Caki2 (cell line): ENCODE results near the gene PRMT3. TPM values are rescaled to one million over a fixed set of nuclear protein-coding genes. Genes with fewer than 3 reads are reported as not detected.
"Not testable (repeated sequence)": the region's sequence is repeated elsewhere in the genome, so short reads cannot be mapped to it uniquely, and the experiment has no call there.

Source experiments
- DNase-seq: peaks from one replicate; pipeline ENCODE4 v3.0.0-alpha.2; 2015; ENCODE audit warnings: low read depth
- in situ Hi-C: cut with HindIII; loops from 2 replicates; pipeline ENCODE4 v1.10.0; 2016; ENCODE audit warnings: low sequenced_read_pairs, low pct_unique_long_range_greater_than_20kb, mixed read lengths
- total RNA-seq: library from RNA; depleted of rRNA; stranded (reverse); fragments of >200 nt; shearing (Covaris generic); gene quantifications from 2 replicates; pipeline ENCODE4 v1.2.3, GENCODE V29; 2014; ENCODE audit warnings: low replicate concordance; rRNA removed

Gene PRMT3
- total RNA-seq, 1 experiment from 2014 or later, result 14.7 TPM

DNA sequence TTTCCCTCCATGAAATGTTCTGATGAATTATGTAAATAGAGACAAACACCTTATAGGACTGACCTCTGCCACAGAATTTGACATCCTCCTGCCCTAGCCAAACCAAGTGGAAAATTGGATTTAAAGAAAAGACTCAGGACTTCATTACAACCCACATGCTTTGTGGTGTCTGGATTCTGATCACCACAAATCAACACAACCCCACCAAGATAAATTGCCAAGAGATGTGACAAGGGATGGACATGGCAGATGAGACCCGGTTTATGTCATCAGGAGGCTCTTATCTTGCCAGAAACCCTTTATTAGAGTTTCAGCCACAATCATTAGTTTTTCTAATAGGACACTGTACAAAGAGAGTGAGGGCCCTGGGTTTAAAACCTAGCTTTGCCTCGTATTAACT lies 154.0 kb downstream of the PRMT3 start:
- no peak for DNase-seq
- in situ Hi-C loops, result no loop called here

DNA sequence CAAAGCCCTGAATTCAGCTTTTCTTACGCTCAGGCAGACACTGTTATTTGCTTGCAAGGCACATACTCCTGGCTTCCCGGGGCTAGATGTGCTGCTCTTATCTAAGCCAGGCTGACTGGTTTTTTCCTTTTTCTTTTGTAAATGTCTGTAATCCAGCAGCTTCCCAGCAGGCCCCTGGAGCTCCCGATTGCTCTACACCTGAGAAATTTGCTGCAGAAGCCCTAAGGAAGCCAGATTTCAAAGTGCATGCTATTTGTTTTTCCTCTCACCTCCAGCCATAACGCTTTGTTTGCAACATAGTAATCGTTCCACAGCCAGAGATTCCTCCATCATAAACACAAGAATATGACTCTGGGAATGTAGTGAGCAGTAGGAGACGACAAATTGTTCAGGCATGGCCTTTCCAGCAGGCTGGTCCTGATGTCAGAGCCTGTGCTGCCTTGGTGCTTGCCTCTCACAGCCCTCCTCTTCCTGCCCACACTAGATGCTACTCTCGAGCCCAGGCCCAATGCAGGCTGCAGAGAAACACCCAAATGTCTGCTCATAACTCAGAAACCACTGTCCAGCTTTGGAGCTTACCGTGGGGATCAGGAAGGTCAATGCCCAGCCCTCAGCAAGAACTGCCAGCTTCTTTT lies 157.2 kb downstream of the PRMT3 start:
- no peak for DNase-seq
- in situ Hi-C loops, result no loop called here

DNA sequence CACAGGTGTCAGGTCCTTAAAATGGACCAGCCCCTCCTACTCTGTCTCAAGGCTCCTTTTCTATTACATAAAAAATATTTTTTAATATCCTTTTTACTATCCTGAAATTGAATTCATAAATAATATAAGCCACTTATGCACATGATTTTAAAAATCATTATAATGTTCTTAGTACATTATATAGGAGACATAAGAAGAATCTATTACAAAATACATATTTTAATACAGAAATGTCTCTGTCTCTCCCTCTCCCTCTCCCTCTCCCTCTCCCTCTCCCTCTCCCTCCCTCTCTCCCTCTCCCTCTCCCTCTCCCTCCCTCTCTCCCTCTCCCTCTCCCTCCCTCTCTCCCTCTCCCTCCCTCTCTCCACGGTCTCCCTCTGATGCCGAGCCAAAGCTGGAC lies 159.9 kb downstream of the PRMT3 start:
- no peak for DNase-seq
- in situ Hi-C loops, result no loop called here

DNA sequence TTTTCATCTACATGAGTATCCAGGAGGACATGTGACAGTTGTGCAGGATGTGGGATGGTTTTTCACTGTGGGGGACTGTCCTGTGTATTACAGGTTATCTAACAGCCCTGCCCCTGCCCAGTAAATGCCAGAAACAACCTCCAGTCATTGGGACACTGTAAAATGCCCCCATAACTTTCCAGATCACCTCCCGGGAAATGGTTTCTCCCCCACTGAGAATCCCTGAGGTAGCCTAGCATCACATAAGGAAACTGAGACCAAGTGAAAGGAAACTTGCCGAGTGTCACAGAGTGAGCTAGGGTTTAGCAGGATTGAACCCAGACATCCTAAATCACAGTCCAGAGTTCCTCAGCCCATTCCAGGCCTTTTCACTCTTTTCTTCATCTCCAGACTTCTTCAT lies 163.6 kb downstream of the PRMT3 start:
- in situ Hi-C loops, result no loop called here

DNA sequence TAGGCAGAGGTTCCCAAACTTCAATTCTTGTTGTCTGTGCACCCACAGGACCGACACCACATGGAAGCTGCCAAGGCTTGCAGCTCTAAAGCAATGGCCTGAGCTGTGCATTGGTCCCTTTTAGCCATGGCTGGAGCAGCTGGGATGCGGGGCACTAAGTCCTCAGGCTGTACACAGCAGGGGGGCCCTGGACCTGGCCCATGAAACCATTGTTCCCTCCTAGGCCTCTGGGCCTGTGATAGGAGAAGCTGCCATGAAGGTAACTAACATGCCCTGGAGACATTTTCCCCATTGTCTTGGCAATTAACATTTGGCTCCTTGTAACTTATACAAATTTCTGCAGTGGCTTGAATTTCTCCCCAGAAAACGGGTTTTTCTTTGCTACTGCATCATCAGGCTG lies 168.3 kb downstream of the PRMT3 start:
- in situ Hi-C loops, result no loop called here
- no peak for DNase-seq

More for the DNA sequence above, 163.6 kb downstream of the PRMT3 start:
- no peak for DNase-seq

DNA sequence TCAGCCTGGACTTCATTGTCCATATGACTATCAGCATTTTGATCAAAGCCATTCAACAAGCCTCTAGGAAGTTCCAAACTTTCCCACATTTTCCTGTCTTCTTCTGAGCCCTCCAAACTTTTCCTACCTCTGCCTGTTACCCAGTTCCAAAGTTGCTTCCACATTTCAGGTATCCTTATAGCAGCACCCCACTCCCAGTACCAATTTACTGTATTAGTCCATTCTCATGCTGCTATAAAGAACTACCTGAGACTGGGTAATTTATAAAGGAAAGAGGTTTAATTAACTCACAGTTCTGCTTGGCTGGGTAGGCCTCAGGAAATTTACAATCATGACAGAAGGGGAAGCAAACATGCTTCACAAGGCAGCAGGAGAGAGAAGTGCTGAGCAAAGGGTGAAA lies 168.9 kb downstream of the PRMT3 start:
- DNase-seq, in situ Hi-C loops: not testable (repeated sequence)

DNA sequence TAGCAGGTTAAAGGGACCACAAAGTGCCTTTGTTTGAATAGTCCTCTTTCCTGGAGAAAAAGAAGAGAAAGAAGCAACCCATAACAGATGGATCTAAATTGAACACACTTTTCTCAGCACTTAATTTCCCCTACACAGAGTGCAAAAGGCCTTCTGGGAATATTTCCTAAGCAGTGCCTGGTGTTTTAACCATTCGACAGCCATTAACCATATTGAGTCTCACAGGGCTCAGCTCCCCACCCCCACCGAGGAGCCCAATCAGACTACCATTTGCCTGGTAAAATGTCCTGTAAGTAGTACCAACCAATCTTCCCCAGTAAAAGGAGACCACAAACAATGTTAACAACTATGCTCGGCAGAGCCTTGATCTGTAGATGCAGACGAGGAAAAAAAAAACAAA lies 171.2 kb downstream of the PRMT3 start:
- in situ Hi-C loops, result no loop called here

More for the DNA sequence above, 171.2 kb downstream of the PRMT3 start:
- no peak for DNase-seq

Other genes with a start within 250 kb of the PRMT3 start
- gene DBX1, start 227.2 kb upstream of the PRMT3 start, total RNA-seq, result not detected in 2 replicates
- 271 and 297 TPM in 2 replicates for gene HTATIP2, start 24.0 kb upstream of the PRMT3 start, total RNA-seq
- not detected in 2 replicates for gene SLC6A5, start 211.9 kb downstream of the PRMT3 start, total RNA-seq